Mucosa of descending colon (tissue), 3 donors: ENCODE results near the gene DIRAS1. TPM values are rescaled to one million over a fixed set of nuclear protein-coding genes. Genes with fewer than 3 reads are reported as not detected.

ENCODE experiments used
- ATAC-seq: fragments of 200-7000 bp; cut with Tn5 transposase; one replicate; pipeline ENCODE4 v1.9.1; 2020; ENCODE audit warnings: mild to moderate bottlenecking, moderate library complexity
- DNase-seq, 3 donors: peaks; one replicate each; pipeline ENCODE4 v3.0.0-alpha.2; 2020
- H3K36me3 ChIP-seq: fragments of 200-600 bp; one replicate; pipeline ENCODE4 v1.8.0; 2021; ENCODE audit warnings: low read depth, mild to moderate bottlenecking
- H3K4me1 ChIP-seq: fragments of 200-600 bp; one replicate; pipeline ENCODE4 v1.8.0; 2021; ENCODE audit warnings: low read depth, mild to moderate bottlenecking
- H3K4me3 ChIP-seq: fragments of 200-600 bp; one replicate; pipeline ENCODE4 v1.8.0; 2021; ENCODE audit warnings: mild to moderate bottlenecking
- H3K9me3 ChIP-seq: fragments of 200-600 bp; one replicate; pipeline ENCODE4 v1.8.0; 2021; ENCODE audit warnings: mild to moderate bottlenecking
- CTCF ChIP-seq: fragments of 200-600 bp; IDR thresholded peaks from one replicate; pipeline ENCODE4 v1.8.0; 2022; ENCODE audit warnings: antibody characterized with exemption, mild to moderate bottlenecking
- intact Hi-C, 2 donors: fragments of 100-400 bp; cut with DNase I in 1 of 2; cut with micrococcal nuclease in 1 of 2; formaldehyde crosslinking; loops; one replicate each; pipeline versions ENCODE4 v1.11.0 to v1.11.1; 2022; cut with DNase I, micrococcal nuclease
- total RNA-seq, 3 donors: library from RNA; stranded (reverse); fragmentation: NEBNext Ultra II Directional in 2 of 3; extraction: Animal tissue kit (Norgen Biotek cat#: 25700) in 2 of 3; gene quantifications; one replicate each; pipeline versions ENCODE4 v1.2.1 to v1.2.4, GENCODE V29; 2021 to 2023
- donor health status: DM: no; HTN: no; CAD: no; lungs with moderate emphysema.
- donor health status: DM: no; HTN: no; CAD: no.
- donor health status: DM: no; HTN: yes; CAD: no.

The DIRAS1 gene
- total RNA-seq, 3 donors from 2014 or later = 0.20 to 1.7 (median 0.80) TPM

DNA sequence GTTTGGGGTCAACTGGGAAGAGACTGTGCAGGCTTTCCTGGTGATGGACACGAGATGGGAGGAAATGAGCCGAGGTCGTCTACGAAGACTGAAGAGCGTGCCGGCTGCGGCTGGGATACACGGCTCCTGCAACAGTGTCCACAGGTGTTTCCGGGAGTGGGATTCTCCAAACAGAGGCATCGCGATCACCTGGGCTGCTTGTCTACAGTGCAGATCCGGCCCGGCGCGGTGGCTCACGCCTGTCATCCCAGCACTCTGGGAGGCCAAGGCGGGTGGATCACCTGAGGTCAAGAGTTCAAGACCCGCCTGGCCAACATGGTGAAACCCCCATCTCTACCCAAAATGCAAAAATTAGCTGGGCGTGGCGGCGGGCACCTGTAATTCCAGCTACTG lies 30.3 kb upstream of the DIRAS1 start:
- intact Hi-C loops = loop anchor here in 1 of 2 donors (2.0 kb wide), 1 partner anchor 103 kb away; no protein-coding TSS in a partner anchor
- no peak overlapping the region for H3K4me3 ChIP-seq
- H3K36me3 ChIP-seq = no peaks in the 10 kb centered on the region

DNA sequence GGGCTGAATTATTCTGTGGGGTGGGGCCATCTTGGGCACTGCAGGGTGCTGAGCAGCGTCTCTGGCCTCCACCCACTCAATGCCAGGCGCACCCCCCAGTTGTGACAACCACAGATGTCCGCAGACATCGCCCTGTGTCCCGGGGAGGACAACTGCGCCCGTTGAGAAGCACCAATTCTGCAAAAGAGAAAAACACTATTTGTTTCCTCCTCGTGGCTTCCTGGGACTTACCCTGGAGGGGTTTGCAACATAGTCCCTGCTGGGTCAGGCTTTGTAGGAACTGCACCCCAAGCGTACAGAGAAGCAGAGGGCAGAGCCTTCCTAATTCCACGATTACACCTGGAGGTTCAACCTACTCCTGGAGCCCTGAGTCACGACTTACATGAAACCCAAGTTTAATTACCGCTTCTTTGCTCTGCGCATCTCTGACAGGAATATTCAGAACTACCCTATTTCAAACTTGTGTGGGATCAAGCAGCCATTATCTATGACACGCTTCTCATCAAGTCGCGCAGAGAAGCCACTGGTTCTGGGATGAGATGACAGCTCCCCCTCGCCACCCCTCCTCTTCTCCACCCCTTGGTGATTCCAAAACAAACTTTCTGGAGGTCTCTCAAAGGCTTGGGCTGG lies 29.8 kb upstream of the DIRAS1 start:
- intact Hi-C loops = loop anchor here in 1 of 2 donors (2.0 kb wide), 1 partner anchor 102 kb away; no protein-coding TSS in a partner anchor

More for the DNA sequence above, 30.3 kb upstream of the DIRAS1 start:
- no peak for DNase-seq
- H3K4me1 ChIP-seq = peaks cover 2% of the 10 kb centered on the region
- H3K9me3 ChIP-seq = no peaks in the 10 kb centered on the region
- no peak for TF ChIP-seq CTCF
- ATAC-seq = no peak

GRCh38 chr19:2747349-2747748 lies 26.2 kb upstream of the DIRAS1 start:
- Histone ChIP-seq H3K9me3 (no peaks in the 10 kb centered on the region), H3K4me1 (peaks cover 2% of the 10 kb centered on the region), H3K4me3 (no peak overlapping the region), H3K36me3 (no peaks in the 10 kb centered on the region)
- ATAC-seq (no peak), DNase-seq (no peak)
- intact Hi-C loops = loop anchor here in 1 of 2 donors (5.0 kb wide), 1 partner anchor 100 kb away; no protein-coding TSS in a partner anchor
- TF ChIP-seq CTCF = no peak

More for the DNA sequence above, 29.8 kb upstream of the DIRAS1 start:
- ATAC-seq (no peak), DNase-seq (no peak)
- no peaks in the 10 kb centered on the region for H3K36me3 ChIP-seq
- no peak overlapping the region for H3K4me3 ChIP-seq
- TF ChIP-seq CTCF = no peak
- no peaks in the 10 kb centered on the region for H3K9me3 ChIP-seq
- H3K4me1 ChIP-seq = peaks cover 2% of the 10 kb centered on the region

DNA sequence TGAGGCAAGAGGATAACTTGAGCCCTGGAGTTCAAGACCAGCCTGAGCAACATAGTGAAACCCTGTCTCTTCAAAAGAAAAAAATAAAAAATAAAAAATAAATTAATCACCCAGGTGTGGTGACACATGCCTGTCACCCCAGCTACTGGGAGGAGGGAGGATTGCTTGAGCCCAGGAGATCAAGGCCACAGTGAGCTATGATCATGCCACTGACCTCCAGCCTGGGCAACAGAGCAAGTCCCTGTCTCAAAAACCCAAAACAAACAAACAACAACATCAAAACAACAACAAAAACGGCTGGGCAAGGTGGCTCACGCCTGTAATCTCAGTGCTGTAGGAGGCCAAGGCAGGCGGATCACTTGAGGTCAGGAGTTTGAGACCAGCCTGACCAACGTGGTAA lies 22.9 kb upstream of the DIRAS1 start:
- intact Hi-C loops = no loop called here
- H3K4me1 ChIP-seq = peaks cover 5% of the 10 kb centered on the region
- DNase-seq (no peak), ATAC-seq (no peak)
- H3K36me3 ChIP-seq = no peaks in the 10 kb centered on the region
- H3K9me3 ChIP-seq = no peaks in the 10 kb centered on the region
- no peak for TF ChIP-seq CTCF
- no peak overlapping the region for H3K4me3 ChIP-seq

GRCh38 chr19:2743099-2743498 lies 21.9 kb upstream of the DIRAS1 start:
- DNase-seq (no peak), ATAC-seq (no peak)
- TF ChIP-seq CTCF = no peak
- Histone ChIP-seq H3K4me3 (no peak overlapping the region), H3K36me3 (no peaks in the 10 kb centered on the region), H3K9me3 (no peaks in the 10 kb centered on the region), H3K4me1 (peaks cover 13% of the 10 kb centered on the region)
- intact Hi-C loops = no loop called here
